Glutamatergic neuron (in vitro differentiated cells): Measurements from ENCODE around the gene STYX. TPM values are rescaled to one million over a fixed set of nuclear protein-coding genes. Genes with fewer than 3 reads are reported as not detected.

Experiments used
- DNase-seq: peaks from one replicate; pipeline ENCODE4 v3.0.0; 2022
- H3K27ac Mint-ChIP-seq: one replicate; pipeline ENCODE4 v1.8.0; 2020; ENCODE audit warnings: mild to moderate bottlenecking, mixed read lengths, inconsistent platforms; ENCODE audit not compliant: unreplicated experiment
- H3K27me3 Mint-ChIP-seq: one replicate; pipeline ENCODE4 v1.8.0; 2020; ENCODE audit warnings: mild to moderate bottlenecking, moderate library complexity, mixed read lengths, inconsistent platforms; ENCODE audit not compliant: unreplicated experiment
- H3K36me3 Mint-ChIP-seq: one replicate; pipeline ENCODE4 v1.8.0; 2020; ENCODE audit warnings: mild to moderate bottlenecking, mixed read lengths, inconsistent platforms; ENCODE audit not compliant: unreplicated experiment
- H3K4me1 Mint-ChIP-seq: one replicate; pipeline ENCODE4 v1.8.0; 2020; ENCODE audit warnings: mild to moderate bottlenecking, low read depth, mixed read lengths, inconsistent platforms; ENCODE audit not compliant: unreplicated experiment
- H3K4me3 Mint-ChIP-seq: one replicate; pipeline ENCODE4 v1.8.0; 2020; ENCODE audit warnings: mild to moderate bottlenecking, mixed read lengths, inconsistent platforms; ENCODE audit not compliant: unreplicated experiment
- H3K9me3 Mint-ChIP-seq: one replicate; pipeline ENCODE4 v1.8.0; 2020; ENCODE audit warnings: mild to moderate bottlenecking, moderate library complexity, mixed read lengths, inconsistent platforms; ENCODE audit not compliant: unreplicated experiment
- CTCF ChIP-seq: fragments of 200-600 bp; sonication (generic); IDR thresholded peaks from one replicate; pipeline ENCODE4 v1.5.0; 2021; ENCODE audit not compliant: partially characterized antibody, unreplicated experiment
- total RNA-seq: library from RNA; stranded (reverse); fragmentation: NEBNext Ultra II Directional; extraction: Animal tissue kit (Norgen Biotek cat#: 25700); gene quantifications from one replicate; pipeline ENCODE4 v1.2.1, GENCODE V29; 2021; ENCODE audit not compliant: unreplicated experiment

STYX gene
- total RNA-seq, 1 donor from 2014 or later, result 5.5 TPM

GRCh38 chr14:52786887-52787286, 56.9 kb downstream of the STYX start:
- Mint-ChIP-seq H3K27me3 (no peaks in the 10 kb centered on the region), H3K4me1 (peaks cover 7% of the 10 kb centered on the region), H3K9me3 (peaks cover 8% of the 10 kb centered on the region), H3K27ac (no peak overlapping the region), H3K36me3 (no peaks in the 10 kb centered on the region), H3K4me3 (no peak overlapping the region)
- DNase-seq, result no peak
- no peak for TF ChIP-seq CTCF

- H3K4me3 Mint-ChIP-seq, result no peak overlapping the region
- no peak for DNase-seq
Measured at GRCh38 chr14:52789118-52789517, 59.2 kb downstream of the STYX start.

GRCh38 chr14:52790011-52790755, 60.2 kb downstream of the STYX start:
- H3K4me1 Mint-ChIP-seq, result peaks cover 7% of the 10 kb centered on the region
- DNase-seq, result no peak
- TF ChIP-seq CTCF, result no peak
- H3K27ac Mint-ChIP-seq, result peak overlapping the region; percentile 81
- H3K36me3 Mint-ChIP-seq, result no peaks in the 10 kb centered on the region
- peaks cover 11% of the 10 kb centered on the region for H3K9me3 Mint-ChIP-seq
- H3K4me3 Mint-ChIP-seq, result peak overlapping the region; percentile 96
- no peaks in the 10 kb centered on the region for H3K27me3 Mint-ChIP-seq

More at GRCh38 chr14:52789118-52789517, 59.2 kb downstream of the STYX start:
- no peak for TF ChIP-seq CTCF
- H3K9me3 Mint-ChIP-seq, result peaks cover 11% of the 10 kb centered on the region
- peaks cover 7% of the 10 kb centered on the region for H3K4me1 Mint-ChIP-seq
- no peaks in the 10 kb centered on the region for H3K36me3 Mint-ChIP-seq
- no peaks in the 10 kb centered on the region for H3K27me3 Mint-ChIP-seq
- H3K27ac Mint-ChIP-seq, result no peak overlapping the region

- Mint-ChIP-seq H3K4me3 (peak overlapping the region; percentile 96), H3K27ac (peak overlapping the region; percentile 81), H3K4me1 (peaks cover 7% of the 10 kb centered on the region), H3K36me3 (no peaks in the 10 kb centered on the region), H3K9me3 (peaks cover 12% of the 10 kb centered on the region), H3K27me3 (no peaks in the 10 kb centered on the region)
- TF ChIP-seq CTCF, result no peak
- DNase-seq, result no peak
Measured at GRCh38 chr14:52790756-52791222, 60.8 kb downstream of the STYX start.
